T47D (cell line): ENCODE data around the gene KLF6.

ENCODE experiments used
- DNase-seq, 2 experiments: peaks; one replicate each; pipeline versions ENCODE4 v3.0.0 to v3.0.0-alpha.2; 2011 to 2012; ENCODE audit warnings: low read depth in 1 of 2, low spot score in 1 of 2
- JUND ChIP-seq: IDR thresholded peaks from 2 replicates; pipeline ENCODE4 v1.6.1; 2012; ENCODE audit warnings: low read depth
- in situ Hi-C: cut with HindIII; loops from 2 replicates; pipeline ENCODE4 v1.10.0; 2016; ENCODE audit warnings: low sequenced_read_pairs, low pct_unique_long_range_greater_than_20kb

KLF6 gene

DNA sequence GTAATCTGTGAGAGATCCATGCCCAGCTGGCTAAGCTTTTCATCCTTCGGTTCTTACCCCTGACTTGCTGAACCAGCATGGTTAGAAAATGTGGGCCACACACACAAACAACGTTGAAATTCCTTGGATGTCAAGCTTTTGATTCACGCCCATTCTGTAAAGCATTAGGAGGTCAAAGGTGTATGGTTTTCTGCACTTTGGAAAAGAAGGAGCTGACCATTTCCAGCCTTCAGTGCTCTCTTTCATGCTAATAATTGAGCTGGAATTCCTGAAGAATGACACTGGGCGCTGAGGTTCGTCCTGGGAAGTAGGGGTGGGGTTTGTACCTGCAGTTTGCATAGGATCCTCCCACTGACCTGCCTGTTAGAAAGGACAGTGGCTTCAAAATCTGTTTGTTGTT, 23.1 kb downstream of the KLF6 start:
- peak in 1 of 2 experiments; percentile 74 for DNase-seq
- TF ChIP-seq JUND = no peak
- in situ Hi-C loops = no loop called here

DNA sequence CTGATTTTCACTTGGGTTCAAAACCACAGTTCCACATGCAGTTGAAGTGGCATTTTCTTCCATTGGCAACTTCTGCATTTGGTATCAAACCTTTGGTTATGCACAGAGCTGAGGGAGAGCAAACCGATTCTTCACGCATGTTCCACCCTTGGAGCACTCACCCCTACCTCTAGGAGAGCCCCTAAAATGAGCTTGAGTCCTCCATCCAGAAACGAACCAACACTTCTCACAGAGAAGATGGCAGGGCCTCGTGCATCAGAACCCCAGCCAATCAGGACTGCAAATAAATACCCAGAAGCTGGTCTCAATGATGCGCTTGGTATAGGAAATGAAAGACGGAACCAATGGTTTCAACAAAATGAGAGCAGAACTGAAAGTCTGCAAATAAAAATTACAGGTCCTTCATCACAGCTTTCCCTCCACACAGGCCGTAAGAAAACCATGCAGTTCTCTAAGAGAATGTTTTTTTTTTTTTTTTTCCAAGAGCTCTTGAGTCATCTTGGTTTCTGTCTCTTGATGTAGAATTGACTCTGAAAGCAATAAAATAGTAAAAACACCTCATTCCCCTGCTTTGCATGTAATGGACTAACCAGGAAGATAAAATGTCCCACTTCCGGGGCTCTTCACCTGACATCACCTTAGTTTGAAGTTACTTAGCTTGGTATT, 23.9 kb downstream of the KLF6 start:
- in situ Hi-C loops = no loop called here
- no peak for DNase-seq

DNA sequence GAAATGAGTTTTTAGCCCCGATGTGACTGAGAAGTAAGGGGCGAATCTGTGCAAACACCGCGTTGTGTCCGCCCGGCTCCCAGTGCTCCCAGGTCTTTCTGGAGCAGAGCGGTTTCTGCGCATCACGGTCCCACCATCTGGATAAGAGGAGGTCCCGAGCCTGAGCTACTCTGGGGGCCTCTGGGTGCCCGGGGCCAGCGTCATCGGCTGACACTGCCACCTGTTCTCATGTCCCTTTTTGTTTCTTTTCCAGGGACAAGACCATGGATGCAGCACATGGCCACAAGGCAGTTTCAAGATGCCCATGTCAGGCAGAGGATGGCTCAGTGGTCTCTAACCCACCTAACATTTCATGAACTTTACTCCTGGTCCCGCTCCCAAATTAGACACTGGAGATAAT, 24.9 kb downstream of the KLF6 start:
- TF ChIP-seq JUND = no peak
- no peak for DNase-seq
- in situ Hi-C loops = no loop called here

More for the DNA sequence above, 23.9 kb downstream of the KLF6 start:
- TF ChIP-seq JUND = no peak

DNA sequence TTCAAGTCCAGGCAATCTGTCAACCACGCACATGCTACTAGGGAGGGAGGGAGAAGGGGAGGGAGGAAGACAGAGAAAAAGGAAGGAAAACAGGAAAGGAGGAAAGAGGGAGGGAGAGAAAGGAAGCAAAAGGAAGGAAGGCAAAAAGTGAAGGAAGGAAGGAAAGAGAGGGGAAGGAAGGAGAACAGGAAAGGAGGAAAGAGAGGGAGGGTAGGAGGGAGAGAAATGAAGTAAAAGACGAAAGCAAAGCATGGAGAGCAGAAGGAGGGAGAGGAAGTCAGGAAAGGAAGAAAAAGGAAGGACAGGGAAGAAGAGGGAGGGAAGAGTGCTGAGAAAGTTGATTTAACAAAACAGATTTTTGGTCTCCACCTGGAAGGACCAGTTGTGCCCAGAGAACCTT, 25.6 kb downstream of the KLF6 start:
- in situ Hi-C loops = no loop called here
- no peak for TF ChIP-seq JUND

DNA sequence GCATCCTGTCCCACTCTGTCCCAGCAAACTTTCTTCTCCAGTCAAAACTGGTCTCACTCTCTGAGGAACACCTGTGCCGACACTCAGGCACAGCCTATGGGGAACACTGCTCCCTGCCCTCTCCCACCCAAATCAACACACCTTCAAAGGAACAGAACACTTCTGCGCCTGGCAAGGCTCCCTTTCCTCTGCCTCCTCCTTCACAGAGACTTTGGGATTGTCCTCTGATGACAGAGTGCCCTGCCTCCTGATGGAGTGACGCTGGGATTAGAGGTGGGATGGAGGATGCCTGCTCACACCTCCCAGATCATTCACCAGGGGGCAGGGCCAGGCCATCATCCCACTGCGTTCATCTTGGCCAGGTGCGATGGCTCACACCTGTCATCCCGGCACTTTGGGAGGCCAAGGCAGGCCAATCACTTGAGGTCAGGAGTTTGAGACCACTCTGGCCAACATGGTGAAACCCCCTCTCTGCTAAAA, 26.5 kb downstream of the KLF6 start:
- in situ Hi-C loops = no loop called here

More for the DNA sequence above, 25.6 kb downstream of the KLF6 start:
- no peak for DNase-seq

DNA sequence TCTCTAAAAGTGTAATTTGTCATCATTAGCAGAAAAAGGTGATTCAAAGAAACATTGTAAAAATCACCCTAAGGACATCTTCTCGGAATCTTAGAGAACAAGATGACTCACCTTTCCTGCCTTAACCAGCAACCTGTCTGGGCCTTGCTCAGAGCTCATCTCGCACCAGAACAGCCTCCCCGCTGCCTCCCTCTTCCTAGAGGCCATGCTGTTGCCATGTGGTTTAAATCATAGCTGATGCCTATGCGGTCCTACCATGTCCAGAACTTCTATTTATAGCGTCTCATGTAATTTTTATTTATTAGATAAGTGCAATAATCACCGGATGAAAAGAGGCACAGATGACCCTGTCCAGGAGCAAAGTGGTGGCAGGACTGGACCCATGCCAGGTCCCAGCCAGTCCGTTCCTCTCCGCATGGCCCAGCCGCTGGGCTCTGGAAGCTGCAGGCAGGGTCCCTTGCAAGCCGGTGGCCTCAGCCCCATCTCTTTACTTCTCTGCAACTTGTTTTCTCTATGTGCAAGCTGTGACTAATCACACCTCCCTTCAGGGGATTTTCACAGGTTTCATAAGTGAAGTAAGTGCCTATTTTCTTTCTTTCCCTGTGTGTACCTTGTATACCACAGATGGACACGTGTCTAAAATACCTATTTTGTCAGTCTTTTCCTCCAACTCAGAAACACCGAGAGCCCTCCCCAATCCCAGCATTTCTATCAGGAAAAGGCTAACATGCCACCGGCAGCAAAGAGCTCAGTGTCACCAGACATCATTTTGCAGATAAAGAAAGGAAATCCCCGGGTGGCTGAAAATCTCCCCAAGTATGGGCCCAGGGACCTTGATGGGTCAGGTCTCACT, 27.1 kb downstream of the KLF6 start:
- TF ChIP-seq JUND = no peak
- in situ Hi-C loops = no loop called here
- DNase-seq = no peak

More for the DNA sequence above, 26.5 kb downstream of the KLF6 start:
- no peak for TF ChIP-seq JUND
- no peak for DNase-seq

DNA sequence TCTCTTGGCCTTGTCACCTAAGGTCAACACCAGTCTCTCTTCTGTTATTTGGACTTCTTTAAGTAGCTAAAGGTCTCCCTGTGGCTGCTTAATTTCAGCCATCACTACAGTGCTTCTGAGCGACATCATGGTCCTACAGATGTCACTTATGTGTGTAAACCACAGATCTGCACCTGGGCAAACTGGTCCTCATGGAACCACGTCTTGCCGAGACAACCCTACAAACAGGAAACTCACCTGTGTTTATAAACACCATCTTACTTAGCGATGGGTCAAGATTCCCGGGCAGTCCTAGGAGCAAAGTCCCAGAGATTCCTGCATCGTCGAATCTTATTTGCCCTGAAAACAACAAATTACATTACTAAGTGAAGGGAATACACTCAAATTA, 27.8 kb downstream of the KLF6 start:
- DNase-seq = no peak
- in situ Hi-C loops = no loop called here
- TF ChIP-seq JUND = no peak

DNA sequence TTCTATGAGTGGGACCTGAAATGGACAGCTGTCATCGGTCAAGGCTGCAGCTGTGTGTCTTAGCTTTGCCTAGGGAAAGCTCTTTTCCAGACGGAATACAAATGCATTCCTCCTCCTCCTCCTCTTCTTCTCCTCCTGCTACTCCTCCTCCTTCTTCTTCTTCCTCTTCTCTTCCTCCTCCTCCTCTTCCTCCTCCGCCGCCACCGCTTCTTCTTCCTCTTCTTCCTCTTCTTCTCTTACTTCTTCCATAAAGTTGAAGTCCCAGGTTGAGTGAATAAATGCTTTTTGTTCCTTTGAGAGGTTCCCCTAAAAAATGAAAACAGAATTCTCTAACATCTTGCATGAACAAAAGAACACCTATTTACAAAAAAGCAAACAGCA, 28.7 kb downstream of the KLF6 start:
- no peak for TF ChIP-seq JUND
- no peak for DNase-seq
- in situ Hi-C loops = no loop called here

DNA sequence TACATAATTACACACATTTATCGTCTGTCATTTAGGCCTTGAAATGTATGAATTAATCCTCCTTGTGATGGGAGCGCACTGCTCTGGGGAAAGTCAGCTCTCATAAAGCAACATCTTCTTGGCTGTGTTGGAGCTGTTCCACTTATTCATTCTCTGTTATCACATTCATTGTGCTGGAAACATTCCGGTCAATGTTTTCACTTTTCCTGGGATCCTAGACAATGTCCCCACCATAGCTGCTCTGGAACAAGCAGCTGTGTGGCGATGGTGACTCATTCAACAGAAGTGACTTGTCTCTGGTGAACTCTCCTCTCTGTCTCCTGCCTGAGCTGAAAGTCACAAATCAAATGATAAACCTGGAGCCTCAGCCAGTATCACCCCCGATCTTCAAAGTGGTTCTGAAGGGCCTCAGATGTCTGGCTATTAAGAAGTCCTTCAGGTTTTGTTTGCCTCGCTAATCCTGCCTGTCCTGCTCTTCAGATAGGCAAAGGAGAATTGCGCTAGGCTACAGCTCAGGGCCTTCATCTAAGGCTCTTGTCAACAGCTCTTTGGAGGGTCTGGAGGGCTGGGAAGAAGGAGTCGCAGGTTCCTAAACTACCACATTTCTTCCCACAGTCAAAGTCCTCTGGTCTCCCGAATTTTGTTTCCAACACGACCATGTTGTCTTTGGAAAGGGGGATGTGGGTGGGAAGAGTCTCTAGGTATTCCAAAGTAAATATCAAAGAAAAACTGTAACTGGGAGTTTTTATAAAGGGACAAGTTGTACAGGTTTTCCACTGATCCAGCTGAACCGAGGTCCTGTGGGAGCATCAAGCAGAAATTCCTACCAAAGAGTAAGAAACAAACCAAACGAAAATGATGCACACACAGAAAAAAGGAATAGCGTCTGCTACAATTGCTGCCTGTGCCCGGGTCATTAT, 29.3 kb downstream of the KLF6 start:
- DNase-seq = no peak
- no peak for TF ChIP-seq JUND
- in situ Hi-C loops = no loop called here

DNA sequence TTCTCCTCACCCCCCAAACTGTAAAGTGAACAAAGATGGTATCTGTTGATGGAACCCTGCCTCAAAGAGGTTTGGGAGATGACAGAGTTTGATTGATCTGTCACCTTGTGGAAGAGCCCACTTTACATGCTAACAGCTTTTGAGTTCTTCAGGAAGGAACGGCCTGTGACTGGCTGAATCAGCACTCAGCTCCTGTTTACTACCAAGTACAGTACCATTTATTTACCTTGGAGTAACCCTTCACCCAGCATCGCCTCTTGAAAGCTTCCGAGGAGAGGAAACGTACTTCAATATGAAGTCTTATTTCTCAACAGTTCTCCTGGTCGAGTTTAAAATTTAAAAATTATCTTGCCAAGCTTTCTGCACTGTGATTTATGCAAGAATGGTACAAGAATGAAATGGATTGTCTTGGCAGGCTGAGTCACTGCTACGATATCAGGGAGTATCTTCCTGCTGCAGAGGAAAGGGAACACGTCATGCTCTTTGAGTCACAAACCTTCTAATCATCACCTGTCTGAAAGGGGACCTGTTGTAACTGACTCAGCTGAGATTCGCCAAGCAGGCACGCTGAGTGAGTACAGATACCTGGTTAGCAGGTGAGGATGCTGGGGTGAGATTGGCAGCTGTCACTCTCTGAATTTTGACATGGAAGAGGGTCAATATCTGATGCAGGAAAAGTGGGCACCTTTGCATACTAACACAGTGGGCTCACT, 30.1 kb downstream of the KLF6 start:
- DNase-seq = no peak
- in situ Hi-C loops = no loop called here
- no peak for TF ChIP-seq JUND

DNA sequence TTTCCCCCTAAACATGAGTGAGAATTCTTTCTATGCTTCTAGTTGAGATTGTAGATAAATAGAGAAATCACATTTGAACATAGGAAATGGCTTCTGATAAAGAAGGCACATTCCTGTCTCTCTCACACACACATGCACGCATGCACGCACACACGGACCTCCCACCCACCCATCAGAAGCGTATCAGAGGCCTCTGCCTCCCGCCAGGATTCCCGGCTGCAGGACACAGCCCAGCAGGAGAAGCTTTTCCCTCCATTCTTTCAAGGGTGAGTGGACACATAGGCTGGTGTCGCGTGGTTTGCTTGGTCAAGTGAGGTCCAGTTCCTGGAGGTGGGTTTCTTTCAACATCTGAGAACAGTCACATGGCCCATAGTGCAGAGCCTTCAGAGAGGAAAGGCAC, 34.2 kb downstream of the KLF6 start:
- in situ Hi-C loops = no loop called here
- no peak for DNase-seq
- TF ChIP-seq JUND = no peak
